ENCODE results near the gene PRR33.

The PRR33 gene

GRCh38 chr11:1846453-1846932 is 45.2 kb downstream of the PRR33 start:
- DNase-seq: no peak

- no peak for DNase-seq
Measured at GRCh38 chr11:1845561-1846452, 45.9 kb downstream of the PRR33 start.

DNA sequence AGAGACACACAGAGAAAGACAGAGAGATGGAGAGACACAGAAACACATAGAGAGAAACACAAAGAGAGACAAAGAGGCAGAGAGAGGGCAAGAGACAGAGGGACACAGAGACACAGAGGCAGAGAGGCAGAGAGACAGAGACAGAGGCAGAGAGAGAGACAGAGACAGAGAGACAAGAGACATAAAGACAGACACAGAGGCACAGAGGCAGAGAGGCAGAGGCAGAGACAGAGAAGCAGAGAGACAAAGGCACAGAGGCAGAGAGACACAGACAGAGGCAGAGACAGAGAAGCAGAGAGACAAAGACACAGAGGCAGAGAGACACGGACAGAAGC is 46.6 kb downstream of the PRR33 start:
- DNase-seq: no peak

GRCh38 chr11:1844221-1845094 is 47.2 kb downstream of the PRR33 start:
- DNase-seq: no peak

DNA sequence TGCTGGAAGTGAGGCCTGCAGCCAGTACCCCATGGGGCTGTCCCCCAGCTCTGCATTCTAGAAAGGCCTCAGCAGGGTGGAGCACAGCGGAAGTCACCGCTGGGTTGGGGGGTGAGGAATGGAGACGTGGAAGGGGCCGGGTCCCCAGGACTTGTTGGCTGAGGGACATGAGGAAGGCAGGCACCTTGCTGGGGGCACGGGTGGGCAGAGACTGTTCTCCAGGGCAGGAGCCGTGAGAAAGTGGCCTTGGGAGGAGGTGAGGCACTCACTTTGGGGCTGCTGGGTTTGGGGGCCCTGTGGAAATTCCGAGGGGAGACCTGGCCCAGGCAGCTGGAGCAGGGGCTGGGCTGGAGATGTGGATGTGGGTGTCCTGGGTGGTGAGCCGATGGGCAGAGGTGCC is 47.9 kb downstream of the PRR33 start:
- no peak for DNase-seq

DNA sequence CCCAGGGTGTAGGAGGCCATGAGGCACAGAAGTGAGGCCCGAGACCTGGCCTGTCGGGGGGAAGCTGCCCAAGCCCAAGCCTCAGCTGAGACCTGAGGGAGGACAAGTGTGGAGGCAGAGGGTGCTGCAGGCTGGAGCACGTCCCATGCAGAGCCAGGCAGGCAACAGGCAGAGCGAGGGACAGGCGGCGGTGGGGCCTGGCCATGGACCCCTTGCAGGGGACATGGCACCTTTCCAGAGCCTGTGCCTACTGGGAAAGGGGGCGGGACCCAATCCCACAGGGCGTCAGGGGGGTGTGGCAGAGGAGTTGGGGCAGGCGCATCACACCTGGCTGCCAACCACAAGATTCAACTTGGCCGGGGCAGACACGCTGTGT is 48.6 kb downstream of the PRR33 start:
- no peak for DNase-seq

- DNase-seq: no peak
Measured at GRCh38 chr11:1842149-1843097, 49.3 kb downstream of the PRR33 start.

GRCh38 chr11:1841511-1842148 is 50.1 kb downstream of the PRR33 start:
- no peak for DNase-seq

DNA sequence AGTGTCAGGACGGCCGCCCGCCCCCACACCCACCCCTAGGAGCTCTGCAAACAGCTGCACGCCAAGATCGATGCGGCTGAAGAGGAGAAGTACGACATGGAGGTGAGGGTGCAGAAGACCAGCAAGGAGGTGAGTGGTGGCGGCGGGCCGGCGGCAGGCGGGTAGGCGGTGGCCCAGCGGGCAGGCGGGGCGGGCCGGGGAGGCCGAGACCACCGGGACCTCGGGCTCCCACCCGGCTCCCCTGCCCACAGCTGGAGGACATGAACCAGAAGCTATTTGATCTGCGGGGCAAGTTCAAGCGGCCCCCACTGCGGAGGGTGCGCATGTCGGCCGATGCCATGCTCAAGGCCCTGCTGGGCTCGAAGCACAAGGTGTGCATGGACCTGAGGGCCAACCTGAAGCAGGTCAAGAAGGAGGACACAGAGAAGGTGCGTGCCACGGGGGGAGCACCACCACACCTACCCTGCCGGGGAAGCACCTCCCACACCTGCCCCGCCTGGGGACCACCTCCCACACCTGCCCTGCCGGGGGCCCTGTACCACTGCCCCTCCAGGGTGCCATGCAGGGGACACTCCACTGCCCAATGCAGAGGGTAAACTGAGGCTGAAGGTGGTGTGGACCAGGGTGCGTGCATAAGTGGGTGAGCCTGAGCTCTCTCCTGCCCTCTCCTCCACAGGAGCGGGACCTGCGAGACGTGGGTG is 50.8 kb downstream of the PRR33 start:
- no peak for DNase-seq

- DNase-seq: no peak
Measured at GRCh38 chr11:1839924-1840779, 51.5 kb downstream of the PRR33 start.

- DNase-seq: no peak
Measured at GRCh38 chr11:1839204-1839923, 52.3 kb downstream of the PRR33 start.

- DNase-seq: no peak
Measured at GRCh38 chr11:1838426-1839144, 53.1 kb downstream of the PRR33 start, which contains the start of gene TNNI2. Gene TNNI2 (plus strand): TSS chr11:1838981. CDS start chr11:1839697, 716 bp downstream.
